ENCODE data around the gene FAM120B.

FAM120B gene

GRCh38 chr6:170423814-170424603 lies 117.5 kb downstream of the FAM120B start:
- Histone ChIP-seq H3K27ac (ENCODE audit: insufficient read depth in 1 of 2, low read depth in 1 of 2, low read length in 2 of 2, poor library complexity in 1 of 2, severe bottlenecking in 2 of 2) (no peak overlapping the region), H3K4me1 (ENCODE audit: control extremely low read depth in 1 of 4, control insufficient read depth in 4 of 4, insufficient read depth in 4 of 4, low read length in 3 of 4) (no peaks in the 10 kb centered on the region), H3K4me3 (ENCODE audit: control insufficient read depth in 1 of 7, extremely low read depth in 1 of 7, insufficient read depth in 4 of 7, low read depth in 2 of 7, low read length in 6 of 7) (no peak overlapping the region), H3K27me3 (replicated peaks in 2 of 5; ENCODE audit: control insufficient read depth in 4 of 5, insufficient read depth in 5 of 5, low read length in 4 of 5) (peaks cover 4 to 25% (median 15%) of the 10 kb centered on the region in 5 experiments), H3K36me3 (ENCODE audit: control insufficient read depth in 4 of 4, insufficient read depth in 4 of 4, low read length in 3 of 4) (no peaks in the 10 kb centered on the region), H3K9me3 (ENCODE audit: control extremely low read depth in 1 of 5, control insufficient read depth in 4 of 5, insufficient read depth in 2 of 5, low read depth in 1 of 5, low read length in 4 of 5) (peaks cover 0 to 2% (median 0%) of the 10 kb centered on the region in 5 experiments)
- no peak for DNase-seq
- WGBS (ENCODE audit: insufficient coverage), result 85% methylated on average over 18 of the region's 19 CpGs
- POLR2A ChIA-PET, result no interaction called here
- CTCF ChIA-PET, result interaction anchor here (1.1 kb wide), 1 partner anchor 93 kb away, joined by 4 read pairs; no protein-coding TSS in a partner anchor

- Histone ChIP-seq H3K36me3 (ENCODE audit: control insufficient read depth in 4 of 4, insufficient read depth in 4 of 4, low read length in 3 of 4) (no peaks in the 10 kb centered on the region), H3K27ac (ENCODE audit: insufficient read depth in 1 of 2, low read depth in 1 of 2, low read length in 2 of 2, poor library complexity in 1 of 2, severe bottlenecking in 2 of 2) (no peak overlapping the region), H3K9me3 (ENCODE audit: control extremely low read depth in 1 of 5, control insufficient read depth in 4 of 5, insufficient read depth in 2 of 5, low read depth in 1 of 5, low read length in 4 of 5) (peaks cover 0 to 2% (median 0%) of the 10 kb centered on the region in 5 experiments), H3K4me1 (ENCODE audit: control extremely low read depth in 1 of 4, control insufficient read depth in 4 of 4, insufficient read depth in 4 of 4, low read length in 3 of 4) (no peaks in the 10 kb centered on the region), H3K4me3 (ENCODE audit: control insufficient read depth in 1 of 7, extremely low read depth in 1 of 7, insufficient read depth in 4 of 7, low read depth in 2 of 7, low read length in 6 of 7) (no peak overlapping the region), H3K27me3 (replicated peaks in 2 of 5; ENCODE audit: control insufficient read depth in 4 of 5, insufficient read depth in 5 of 5, low read length in 4 of 5) (peaks cover 2 to 27% (median 13%) of the 10 kb centered on the region in 5 experiments)
- POLR2A ChIA-PET, result no interaction called here
- CTCF ChIA-PET, result interaction anchor here (0.6 kb wide), 1 partner anchor 48 kb away, joined by 3 read pairs; no protein-coding TSS in a partner anchor
- DNase-seq, result no peak
- 95% methylated on average over 7 of the region's 7 CpGs for WGBS (ENCODE audit: insufficient coverage)
Observed at GRCh38 chr6:170424604-170425126, 118.1 kb downstream of the FAM120B start.

- no peak for DNase-seq
- no peaks in the 10 kb centered on the region for H3K9me3 ChIP-seq (ENCODE audit: control extremely low read depth in 1 of 5, control insufficient read depth in 4 of 5, insufficient read depth in 2 of 5, low read depth in 1 of 5, low read length in 4 of 5)
- no peaks in the 10 kb centered on the region for H3K4me1 ChIP-seq (ENCODE audit: control extremely low read depth in 1 of 4, control insufficient read depth in 4 of 4, insufficient read depth in 4 of 4, low read length in 3 of 4)
- no peak overlapping the region for H3K4me3 ChIP-seq (ENCODE audit: control insufficient read depth in 1 of 7, extremely low read depth in 1 of 7, insufficient read depth in 4 of 7, low read depth in 2 of 7, low read length in 6 of 7)
- peaks cover 0 to 13% (median 5%) of the 10 kb centered on the region in 5 experiments for H3K27me3 ChIP-seq (replicated peaks in 2 of 5; ENCODE audit: control insufficient read depth in 4 of 5, insufficient read depth in 5 of 5, low read length in 4 of 5)
- no peak overlapping the region for H3K27ac ChIP-seq (ENCODE audit: insufficient read depth in 1 of 2, low read depth in 1 of 2, low read length in 2 of 2, poor library complexity in 1 of 2, severe bottlenecking in 2 of 2)
- ChIA-PET POLR2A (no interaction called here), CTCF (no interaction called here)
- WGBS (ENCODE audit: insufficient coverage), result 78% methylated on average over 7 of the region's 7 CpGs
- H3K36me3 ChIP-seq (ENCODE audit: control insufficient read depth in 4 of 4, insufficient read depth in 4 of 4, low read length in 3 of 4), result no peaks in the 10 kb centered on the region
Observed at GRCh38 chr6:170429450-170429849, 122.9 kb downstream of the FAM120B start.

- no peak for DNase-seq
- peaks cover 2 to 14% (median 10%) of the 10 kb centered on the region in 5 experiments for H3K27me3 ChIP-seq (replicated peaks in 2 of 5; ENCODE audit: control insufficient read depth in 4 of 5, insufficient read depth in 5 of 5, low read length in 4 of 5)
- 95% methylated on average over 16 of the region's 17 CpGs for WGBS (ENCODE audit: insufficient coverage)
- peaks cover 0 to 9% (median 4%) of the 10 kb centered on the region in 4 experiments for H3K4me1 ChIP-seq (ENCODE audit: control extremely low read depth in 1 of 4, control insufficient read depth in 4 of 4, insufficient read depth in 4 of 4, low read length in 3 of 4)
- H3K36me3 ChIP-seq (ENCODE audit: control insufficient read depth in 4 of 4, insufficient read depth in 4 of 4, low read length in 3 of 4), result no peaks in the 10 kb centered on the region
- ChIA-PET POLR2A (no interaction called here), CTCF (no interaction called here)
- no peak overlapping the region for H3K27ac ChIP-seq (ENCODE audit: insufficient read depth in 1 of 2, low read depth in 1 of 2, low read length in 2 of 2, poor library complexity in 1 of 2, severe bottlenecking in 2 of 2)
- no peak overlapping the region for H3K4me3 ChIP-seq (ENCODE audit: control insufficient read depth in 1 of 7, extremely low read depth in 1 of 7, insufficient read depth in 4 of 7, low read depth in 2 of 7, low read length in 6 of 7)
- H3K9me3 ChIP-seq (ENCODE audit: control extremely low read depth in 1 of 5, control insufficient read depth in 4 of 5, insufficient read depth in 2 of 5, low read depth in 1 of 5, low read length in 4 of 5), result peaks cover 0 to 10% (median 3%) of the 10 kb centered on the region in 5 experiments
Observed at GRCh38 chr6:170433163-170434116, 126.9 kb downstream of the FAM120B start.

- H3K9me3 ChIP-seq (ENCODE audit: control extremely low read depth in 1 of 5, control insufficient read depth in 4 of 5, insufficient read depth in 2 of 5, low read depth in 1 of 5, low read length in 4 of 5), result peaks cover 0 to 10% (median 3%) of the 10 kb centered on the region in 5 experiments
- peaks cover 0 to 13% (median 12%) of the 10 kb centered on the region in 5 experiments for H3K27me3 ChIP-seq (replicated peaks in 2 of 5; ENCODE audit: control insufficient read depth in 4 of 5, insufficient read depth in 5 of 5, low read length in 4 of 5)
- WGBS (ENCODE audit: insufficient coverage), result 91% methylated on average over 17 of the region's 20 CpGs
- ChIA-PET POLR2A (no interaction called here), CTCF (no interaction called here)
- H3K27ac ChIP-seq (ENCODE audit: insufficient read depth in 1 of 2, low read depth in 1 of 2, low read length in 2 of 2, poor library complexity in 1 of 2, severe bottlenecking in 2 of 2), result no peak overlapping the region
- peaks cover 0 to 9% (median 4%) of the 10 kb centered on the region in 4 experiments for H3K4me1 ChIP-seq (ENCODE audit: control extremely low read depth in 1 of 4, control insufficient read depth in 4 of 4, insufficient read depth in 4 of 4, low read length in 3 of 4)
- no peak for DNase-seq
- H3K36me3 ChIP-seq (ENCODE audit: control insufficient read depth in 4 of 4, insufficient read depth in 4 of 4, low read length in 3 of 4), result no peaks in the 10 kb centered on the region
- no peak overlapping the region for H3K4me3 ChIP-seq (ENCODE audit: control insufficient read depth in 1 of 7, extremely low read depth in 1 of 7, insufficient read depth in 4 of 7, low read depth in 2 of 7, low read length in 6 of 7)
Observed at GRCh38 chr6:170434117-170434820, 127.7 kb downstream of the FAM120B start.

DNA sequence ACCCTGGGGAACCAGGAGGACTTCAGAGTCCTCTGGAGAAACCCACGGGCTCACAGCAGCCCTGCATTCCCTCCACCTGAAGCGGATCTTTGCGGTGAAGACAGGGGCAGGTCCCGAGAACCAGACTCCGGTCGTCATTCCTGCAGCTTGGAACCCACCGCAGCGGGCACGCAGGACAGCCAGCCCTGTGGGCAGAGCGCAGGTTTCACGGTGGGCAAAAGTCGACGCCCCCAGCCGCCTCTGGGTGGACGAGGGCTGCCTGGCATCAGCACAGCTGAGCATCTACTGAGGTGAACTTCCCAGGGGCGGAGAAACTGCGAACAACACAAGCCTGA lies 128.2 kb downstream of the FAM120B start:
- H3K27me3 ChIP-seq (replicated peaks in 2 of 5; ENCODE audit: control insufficient read depth in 4 of 5, insufficient read depth in 5 of 5, low read length in 4 of 5), result peaks cover 0 to 13% (median 10%) of the 10 kb centered on the region in 5 experiments
- peaks cover 0 to 10% (median 3%) of the 10 kb centered on the region in 5 experiments for H3K9me3 ChIP-seq (ENCODE audit: control extremely low read depth in 1 of 5, control insufficient read depth in 4 of 5, insufficient read depth in 2 of 5, low read depth in 1 of 5, low read length in 4 of 5)
- WGBS (ENCODE audit: insufficient coverage), result 90% methylated on average over 17 of the region's 17 CpGs
- CTCF ChIA-PET, result no interaction called here
- H3K36me3 ChIP-seq (ENCODE audit: control insufficient read depth in 4 of 4, insufficient read depth in 4 of 4, low read length in 3 of 4), result no peaks in the 10 kb centered on the region
- no peak for DNase-seq
- POLR2A ChIA-PET, result no interaction called here
- peaks cover 0 to 9% (median 4%) of the 10 kb centered on the region in 4 experiments for H3K4me1 ChIP-seq (ENCODE audit: control extremely low read depth in 1 of 4, control insufficient read depth in 4 of 4, insufficient read depth in 4 of 4, low read length in 3 of 4)
- H3K4me3 ChIP-seq (ENCODE audit: control insufficient read depth in 1 of 7, extremely low read depth in 1 of 7, insufficient read depth in 4 of 7, low read depth in 2 of 7, low read length in 6 of 7), result no peak overlapping the region
- H3K27ac ChIP-seq (ENCODE audit: insufficient read depth in 1 of 2, low read depth in 1 of 2, low read length in 2 of 2, poor library complexity in 1 of 2, severe bottlenecking in 2 of 2), result no peak overlapping the region

All from common myeloid progenitor, CD34-positive (primary cell).